GM19372 (cell line): ENCODE data around the gene HK1.
A peak's percentile ranks its signal among the peaks of the same experiment; 100 is the strongest.
"Not testable (repeated sequence)": the region's sequence is repeated elsewhere in the genome, so short reads cannot be mapped to it uniquely, and the experiment has no call there.

Experiments used
- ATAC-seq: cut with Tn5 transposase; IDR thresholded peaks from one replicate; pipeline ENCODE4 v1.9.1; 2021; ENCODE audit warnings: mild to moderate bottlenecking, low read depth, moderate library complexity; ENCODE audit not compliant: unreplicated experiment

Gene HK1

DNA sequence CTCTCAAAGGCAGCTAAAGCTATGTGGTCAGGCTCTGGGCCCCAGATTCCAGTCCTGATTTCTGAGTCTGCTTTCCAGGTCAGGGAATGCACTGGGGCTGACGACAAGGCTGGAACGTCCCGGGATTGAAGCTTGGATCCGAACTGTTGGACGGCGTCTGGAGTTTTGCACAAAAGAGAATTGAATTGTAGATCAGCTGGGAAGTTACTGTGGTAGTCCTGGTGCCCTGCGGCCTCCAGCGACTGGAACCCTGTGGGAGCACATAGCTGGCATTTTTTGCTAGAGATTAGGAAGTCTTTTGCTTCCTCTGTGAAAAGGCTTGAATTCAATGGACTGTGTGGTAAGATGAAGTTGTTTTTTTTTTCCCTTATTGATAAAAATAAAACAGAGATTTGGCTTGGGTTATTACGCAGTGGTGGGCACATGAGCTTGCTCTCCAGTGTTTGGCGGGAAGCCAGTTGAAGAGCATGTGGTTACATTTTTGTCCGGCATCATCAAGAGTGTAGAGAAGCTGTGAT is at the start of gene HK1:
Gene HK1, plus strand, starts transcription at position 51 of the 518 bp plus-strand sequence.
- no peak for ATAC-seq

DNA sequence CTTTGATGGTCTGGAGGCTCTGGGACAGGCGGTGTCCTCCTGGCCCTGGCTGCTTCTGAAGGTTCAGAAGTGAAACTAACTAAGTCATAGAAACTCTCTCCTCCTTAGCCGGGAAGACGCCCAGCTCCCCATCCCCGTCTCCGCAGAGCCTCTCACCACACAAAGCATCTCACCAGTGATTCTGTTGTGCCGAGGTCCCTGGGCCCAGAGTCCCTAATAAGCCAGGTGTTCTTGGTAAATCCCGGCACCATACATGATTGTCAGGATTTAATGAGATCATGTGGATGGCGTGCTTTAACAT is 48.7 kb upstream of the HK1 start:
- no peak for ATAC-seq

DNA sequence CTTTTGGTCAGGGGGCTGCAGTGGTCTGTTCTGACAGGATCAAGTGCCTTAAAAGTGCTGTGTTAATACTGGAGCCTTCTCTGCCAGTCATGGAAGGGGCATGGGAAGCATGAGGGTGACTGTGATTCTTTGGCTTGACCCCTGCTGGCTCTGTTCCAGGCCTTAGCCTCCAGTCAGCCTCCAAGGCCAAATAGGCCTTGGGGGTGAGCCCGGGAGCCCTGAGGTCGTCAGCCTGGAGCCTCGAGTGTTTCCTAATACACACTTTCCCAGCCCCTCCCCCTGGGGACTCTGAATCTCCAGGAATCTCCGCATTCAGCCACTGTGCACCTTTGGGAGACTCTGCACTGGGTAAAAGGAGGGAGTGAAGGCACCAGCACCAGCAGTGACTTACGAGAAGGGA is 48.2 kb upstream of the HK1 start:
- no peak for ATAC-seq

DNA sequence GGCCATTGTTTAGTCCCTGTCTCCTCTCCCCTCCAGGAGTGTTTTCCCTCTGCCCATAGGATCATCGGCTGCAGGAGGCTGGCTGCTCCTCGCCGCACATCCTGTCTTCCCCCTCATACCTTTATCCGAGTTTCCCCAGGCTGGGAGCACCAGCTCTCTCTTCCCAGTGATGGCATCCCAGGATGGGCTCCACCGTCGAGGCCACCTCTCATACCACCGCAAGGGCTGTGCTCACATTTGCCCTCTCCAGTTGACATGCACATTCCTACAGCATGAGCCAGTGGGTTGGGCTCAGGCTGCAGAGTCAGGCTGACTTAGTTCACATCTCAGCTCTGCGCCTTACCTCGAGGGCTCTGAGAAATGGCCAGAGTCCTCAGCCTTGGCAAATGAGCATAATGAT is 46.0 kb upstream of the HK1 start:
- ATAC-seq = no peak

DNA sequence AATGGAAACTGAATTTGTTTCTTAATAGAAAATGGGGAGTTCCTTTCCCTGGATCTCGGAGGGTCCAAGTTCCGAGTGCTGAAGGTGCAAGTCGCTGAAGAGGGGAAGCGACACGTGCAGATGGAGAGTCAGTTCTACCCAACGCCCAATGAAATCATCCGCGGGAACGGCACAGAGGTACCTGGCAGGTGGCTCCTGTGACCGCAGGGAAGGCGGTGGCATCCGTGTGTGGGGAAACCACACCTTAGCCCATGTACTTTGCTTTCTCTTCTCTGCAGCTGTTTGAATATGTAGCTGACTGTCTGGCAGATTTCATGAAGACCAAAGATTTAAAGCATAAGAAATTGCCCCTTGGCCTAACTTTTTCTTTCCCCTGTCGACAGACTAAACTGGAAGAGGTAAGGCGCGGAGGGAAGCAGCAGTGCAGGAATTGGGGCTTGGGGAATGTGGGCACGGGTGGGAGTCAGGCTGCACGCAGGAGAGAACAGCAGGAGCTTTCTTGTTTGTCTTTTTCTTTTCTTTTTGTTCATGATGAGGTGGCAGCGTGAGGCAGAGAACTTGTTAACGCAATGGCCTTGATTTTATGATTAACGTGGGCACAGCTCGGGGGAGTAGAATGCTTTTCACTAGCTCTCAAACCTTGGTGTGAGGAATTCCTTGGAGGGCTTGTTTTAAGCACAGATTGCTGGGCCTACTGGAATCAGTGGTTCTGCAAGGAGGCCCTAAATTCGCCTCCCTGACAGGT is 45.4 kb upstream of the HK1 start:
- ATAC-seq = no peak

DNA sequence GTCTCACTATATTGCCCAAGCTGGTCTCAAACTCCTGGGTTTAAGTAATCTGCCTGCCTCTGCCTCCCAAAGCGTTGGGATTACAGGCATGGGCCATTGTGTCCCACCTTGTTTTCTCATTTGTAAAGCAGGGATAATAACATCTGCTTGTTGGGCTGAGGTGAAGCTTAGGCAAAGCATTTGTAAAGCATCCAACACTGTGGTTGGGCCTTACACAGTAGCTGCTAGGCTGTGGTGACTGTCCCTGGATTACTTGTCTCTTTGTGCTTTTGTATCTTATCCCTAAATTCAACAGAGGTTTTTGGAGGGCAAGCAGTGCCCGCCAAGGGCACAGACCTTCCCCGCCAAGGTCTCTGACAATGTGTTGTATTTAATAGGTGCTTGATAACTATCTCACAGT is 43.8 kb upstream of the HK1 start:
- no peak for ATAC-seq

DNA sequence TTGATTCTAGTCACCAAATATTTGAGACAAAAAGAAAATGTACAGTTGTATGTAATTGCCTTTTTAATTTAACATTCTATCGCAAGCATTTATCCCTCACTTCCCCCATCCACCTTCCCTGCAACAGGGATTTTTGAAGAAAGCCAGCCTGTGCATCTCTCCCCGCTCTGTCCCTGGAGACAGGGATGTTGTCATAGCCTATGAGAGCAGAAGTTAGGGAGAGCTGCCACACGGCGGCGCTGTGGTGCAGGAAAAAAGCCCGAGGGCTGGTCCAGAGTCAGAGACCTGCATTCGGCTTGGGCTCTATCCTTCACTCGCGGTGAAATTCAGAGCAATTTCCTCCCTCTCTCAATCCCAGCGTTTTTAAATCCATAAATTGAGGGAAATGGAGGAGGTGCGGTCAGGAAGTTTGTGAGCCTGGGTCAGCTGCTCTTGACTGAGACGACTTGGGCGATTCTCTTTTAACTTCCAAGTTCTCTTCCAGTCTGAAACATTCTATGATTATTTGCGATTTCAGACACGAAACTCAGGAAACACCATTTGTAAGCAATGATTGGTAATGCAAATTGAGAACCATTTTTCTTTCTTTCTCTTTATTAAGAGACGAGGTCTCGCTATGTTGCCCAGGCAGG is 40.7 kb upstream of the HK1 start:
- ATAC-seq = peak; percentile 82

DNA sequence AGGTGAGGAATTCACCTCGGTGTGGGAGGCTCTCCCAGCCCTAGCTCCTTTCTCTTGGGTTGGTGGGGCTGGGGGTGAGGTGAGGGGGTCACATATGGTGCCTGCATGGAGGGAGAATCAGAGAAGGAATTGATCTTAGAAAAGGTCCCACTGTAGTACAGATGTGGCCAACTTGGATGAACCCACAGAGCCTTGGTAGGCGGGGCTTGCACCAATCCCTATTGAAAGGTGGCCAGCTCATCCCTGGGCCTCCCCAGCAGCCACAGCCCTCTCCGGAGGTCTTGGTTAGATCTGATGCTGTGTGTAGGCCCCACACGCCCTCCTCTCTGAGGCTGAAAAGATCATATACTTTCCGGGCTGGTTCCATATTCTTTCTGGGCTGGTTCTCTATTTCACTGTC is 39.2 kb upstream of the HK1 start:
- ATAC-seq = no peak

DNA sequence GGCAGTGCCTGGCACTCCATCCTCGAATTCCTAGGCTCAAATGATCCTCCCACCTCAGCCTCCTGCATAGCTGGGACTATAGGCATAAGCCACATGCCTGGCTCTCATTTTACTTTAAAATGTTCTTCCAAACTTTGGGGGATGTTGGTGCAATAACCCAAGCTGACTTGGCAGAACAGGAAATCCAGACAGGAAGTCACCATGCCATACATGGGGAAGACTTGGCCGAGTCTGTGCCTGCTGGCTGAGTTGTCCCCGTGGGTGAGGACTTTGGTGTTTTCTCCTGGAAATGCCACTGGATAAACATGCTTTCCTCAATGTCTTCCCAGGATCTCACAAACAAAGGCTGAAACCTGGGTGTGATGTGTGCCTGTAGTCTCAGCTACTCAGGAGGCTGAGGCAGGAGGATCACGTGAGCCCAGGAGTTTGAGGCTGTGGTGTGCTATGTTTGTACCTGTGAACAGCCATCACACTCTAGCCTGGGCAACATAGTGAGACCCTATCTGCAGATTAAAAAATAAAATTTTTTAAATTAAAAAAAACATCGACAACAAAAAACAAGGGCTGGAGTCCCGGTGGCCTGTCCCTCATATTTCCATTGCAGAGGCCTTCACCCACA is 38.4 kb upstream of the HK1 start:
- no peak for ATAC-seq

DNA sequence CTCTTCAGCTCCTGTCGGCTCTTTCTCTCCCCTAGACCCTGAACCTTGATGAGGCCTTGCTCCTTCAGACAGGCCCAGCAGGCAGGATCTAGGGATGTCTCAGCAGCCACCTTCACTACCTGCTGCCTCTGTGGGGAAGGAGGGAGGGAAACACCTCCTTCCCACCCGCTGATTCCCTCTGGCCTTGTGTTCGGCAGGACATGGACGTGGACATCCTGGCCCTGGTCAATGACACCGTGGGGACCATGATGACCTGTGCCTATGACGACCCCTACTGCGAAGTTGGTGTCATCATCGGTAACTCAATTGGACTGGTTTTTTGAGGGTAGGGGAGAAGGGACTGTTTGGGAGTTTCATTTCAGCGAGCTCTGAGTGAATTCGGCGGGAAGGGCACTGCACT is 37.8 kb upstream of the HK1 start:
- no peak for ATAC-seq

DNA sequence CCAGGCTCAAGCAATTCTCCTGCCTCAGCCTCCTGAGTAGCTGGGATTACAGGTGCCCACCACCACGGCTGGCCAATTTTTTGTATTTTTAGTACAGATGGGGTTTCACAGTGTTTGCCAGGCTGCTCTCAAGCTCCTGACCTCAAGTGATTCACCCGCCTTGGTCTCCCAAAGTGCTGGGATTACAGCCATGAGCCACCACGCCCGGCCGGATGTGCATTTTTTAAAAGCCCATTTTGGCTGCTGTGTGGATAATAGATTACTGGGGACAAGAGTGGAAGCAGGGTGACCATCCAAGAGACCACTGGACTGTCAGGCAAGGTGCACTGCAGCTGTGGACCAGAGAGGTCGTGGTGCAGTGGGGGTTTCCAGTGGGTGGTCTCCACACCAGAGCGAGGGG is 36.7 kb upstream of the HK1 start:
- ATAC-seq = no peak

DNA sequence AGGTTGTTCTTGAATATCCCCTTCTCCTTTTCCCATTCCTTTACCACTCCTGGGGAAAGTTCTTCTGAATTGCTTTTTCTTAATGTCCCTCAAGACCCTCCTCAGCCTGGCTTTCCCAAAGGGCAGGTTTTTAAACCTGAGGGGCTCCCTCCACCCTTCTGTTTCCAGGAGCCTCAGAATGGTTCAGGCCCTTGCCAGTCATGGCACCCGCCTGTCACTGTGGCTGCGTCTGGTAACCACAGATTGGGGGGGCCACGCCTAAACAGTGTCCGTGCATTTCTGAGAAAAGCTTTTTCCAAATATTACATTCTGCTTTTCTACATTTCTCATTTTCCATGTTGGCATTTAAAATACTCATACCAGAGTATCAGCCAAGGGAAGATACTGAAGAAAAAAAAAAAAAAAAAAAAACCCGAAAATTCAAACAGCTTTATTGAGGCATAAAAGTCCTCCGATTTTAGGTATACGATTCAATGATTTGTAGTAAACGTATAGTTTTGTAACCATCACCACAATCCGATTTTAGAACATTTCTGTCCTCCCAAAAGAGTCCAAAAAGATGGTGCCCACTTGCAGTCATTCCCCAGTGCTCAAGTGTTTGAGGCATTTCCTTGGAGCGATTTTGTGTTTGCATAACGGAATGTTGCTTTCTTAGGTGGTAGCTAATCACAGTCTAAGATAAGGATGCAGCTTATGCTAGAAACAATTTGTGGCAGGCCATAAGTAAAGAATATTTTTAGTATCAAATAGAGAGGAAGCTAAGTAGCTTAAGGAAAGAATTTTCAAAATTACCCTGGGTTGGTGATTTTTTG is 36.0 kb upstream of the HK1 start:
- no peak for ATAC-seq

DNA sequence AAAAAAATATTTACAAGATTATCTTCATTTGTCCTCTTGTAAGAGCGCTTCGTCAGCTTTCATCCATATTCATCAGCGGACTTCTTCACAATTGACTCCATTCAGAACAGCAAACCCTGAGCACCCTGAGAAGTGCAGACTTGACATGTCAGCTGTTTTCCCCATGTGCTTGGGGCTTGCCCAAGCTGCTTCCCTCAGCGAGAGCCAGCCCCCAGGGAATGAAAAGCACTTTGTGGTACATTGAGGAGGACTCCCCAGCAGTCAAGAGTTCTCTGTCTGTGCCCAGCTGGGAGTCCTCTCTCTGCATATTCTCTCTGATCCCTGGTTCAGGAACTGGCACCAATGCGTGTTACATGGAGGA is 35.5 kb upstream of the HK1 start:
- no peak for ATAC-seq

DNA sequence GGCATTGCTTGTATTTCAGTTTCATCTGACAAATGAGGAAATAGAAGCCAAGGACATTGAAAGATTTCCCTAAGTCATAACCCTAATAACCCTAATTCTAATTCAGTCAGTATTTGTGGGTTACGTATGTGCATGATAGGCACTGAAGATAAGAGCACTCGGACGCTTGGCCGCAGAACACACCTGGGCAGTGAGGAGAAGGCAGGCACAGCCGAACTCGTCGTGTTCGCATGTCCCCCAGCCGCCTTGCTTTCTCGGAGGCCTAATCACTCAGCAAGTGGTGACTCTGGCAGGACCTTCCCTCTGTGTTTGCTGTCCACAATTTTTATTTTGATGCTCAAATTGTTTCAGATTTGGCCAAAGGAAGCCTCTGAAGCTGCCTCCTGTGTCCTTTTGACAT is 34.5 kb upstream of the HK1 start:
- ATAC-seq = no peak

DNA sequence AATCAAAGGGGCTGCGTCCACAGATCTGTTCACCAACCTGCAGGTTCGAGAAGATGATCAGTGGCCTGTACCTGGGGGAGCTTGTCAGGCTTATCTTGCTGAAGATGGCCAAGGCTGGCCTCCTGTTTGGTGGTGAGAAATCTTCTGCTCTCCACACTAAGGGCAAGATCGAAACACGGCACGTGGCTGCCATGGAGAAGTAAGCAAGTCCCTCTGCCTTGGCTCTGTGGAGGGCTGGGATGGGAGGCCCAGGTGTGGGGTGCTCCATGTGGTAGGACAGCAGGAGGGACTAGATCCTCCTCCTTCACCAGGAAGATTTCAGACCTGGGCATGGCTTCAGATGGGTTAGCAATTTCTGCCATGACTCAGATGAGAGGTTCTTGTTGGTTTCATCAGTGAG is 32.3 kb upstream of the HK1 start:
- no peak for ATAC-seq

DNA sequence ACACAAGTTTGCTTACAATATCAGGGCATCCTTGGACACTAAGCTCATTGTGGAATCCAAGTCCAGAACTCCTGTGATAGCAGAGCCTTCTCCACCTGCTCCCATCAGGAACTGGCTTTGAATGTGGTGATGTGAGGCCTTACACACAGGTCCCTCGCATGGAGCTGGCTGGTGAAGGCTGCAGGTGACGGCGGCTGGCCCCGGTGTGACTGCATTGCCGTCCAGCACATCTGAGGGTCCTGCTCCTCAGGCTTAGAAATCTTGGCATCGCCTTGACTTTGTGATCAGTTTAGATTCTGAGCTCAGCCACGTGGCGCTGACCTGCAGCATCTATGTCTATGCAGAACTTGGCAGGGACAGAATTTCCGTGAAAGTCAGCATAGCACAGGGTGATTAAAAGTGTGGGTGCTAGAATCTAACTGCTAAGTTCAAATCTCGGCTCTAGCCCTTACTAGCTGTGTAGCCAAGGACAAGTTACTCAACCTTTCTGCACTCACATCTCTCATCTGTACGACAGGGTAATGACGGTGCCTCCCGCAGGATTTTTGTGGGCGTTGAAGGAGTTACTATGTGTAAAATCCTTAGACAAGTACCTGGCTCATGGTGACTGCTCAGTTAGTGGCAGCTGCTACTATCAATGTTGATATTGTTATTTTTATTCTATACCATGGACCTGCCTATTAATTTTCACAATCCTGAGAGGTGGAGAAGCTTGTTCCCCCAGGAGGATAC is 31.5 kb upstream of the HK1 start:
- ATAC-seq = no peak

DNA sequence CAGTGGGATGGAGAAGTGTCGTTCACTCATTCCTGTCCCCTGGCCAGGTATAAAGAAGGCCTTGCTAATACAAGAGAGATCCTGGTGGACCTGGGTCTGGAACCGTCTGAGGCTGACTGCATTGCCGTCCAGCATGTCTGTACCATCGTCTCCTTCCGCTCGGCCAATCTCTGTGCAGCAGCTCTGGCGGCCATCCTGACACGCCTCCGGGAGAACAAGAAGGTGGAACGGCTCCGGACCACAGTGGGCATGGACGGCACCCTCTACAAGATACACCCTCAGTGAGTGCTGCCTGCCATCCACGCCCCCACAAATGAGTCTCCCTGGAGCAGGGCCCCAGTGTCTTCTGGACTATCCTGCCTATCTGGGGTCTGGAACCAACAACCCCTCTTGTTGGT is 31.0 kb upstream of the HK1 start:
- ATAC-seq = no peak

DNA sequence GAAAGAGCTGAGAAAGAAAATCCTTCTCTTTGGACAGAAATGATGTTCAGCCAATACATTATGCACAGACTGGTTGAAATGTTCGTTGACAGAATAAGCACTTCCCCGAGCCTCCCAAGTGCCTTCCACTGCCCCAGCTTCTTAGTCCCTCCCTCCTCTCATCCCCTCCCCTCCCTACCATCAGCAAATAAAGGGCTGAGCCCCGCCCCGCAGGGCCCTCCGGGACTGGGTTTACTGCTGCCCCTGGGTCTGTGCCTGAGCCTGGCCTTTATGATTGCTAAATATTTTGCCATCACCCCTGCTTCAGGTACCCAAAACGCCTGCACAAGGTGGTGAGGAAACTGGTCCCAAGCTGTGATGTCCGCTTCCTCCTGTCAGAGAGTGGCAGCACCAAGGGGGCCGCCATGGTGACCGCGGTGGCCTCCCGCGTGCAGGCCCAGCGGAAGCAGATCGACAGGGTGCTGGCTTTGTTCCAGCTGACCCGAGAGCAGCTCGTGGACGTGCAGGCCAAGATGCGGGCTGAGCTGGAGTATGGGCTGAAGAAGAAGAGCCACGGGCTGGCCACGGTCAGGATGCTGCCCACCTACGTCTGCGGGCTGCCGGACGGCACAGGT is 30.1 kb upstream of the HK1 start:
- ATAC-seq = no peak

DNA sequence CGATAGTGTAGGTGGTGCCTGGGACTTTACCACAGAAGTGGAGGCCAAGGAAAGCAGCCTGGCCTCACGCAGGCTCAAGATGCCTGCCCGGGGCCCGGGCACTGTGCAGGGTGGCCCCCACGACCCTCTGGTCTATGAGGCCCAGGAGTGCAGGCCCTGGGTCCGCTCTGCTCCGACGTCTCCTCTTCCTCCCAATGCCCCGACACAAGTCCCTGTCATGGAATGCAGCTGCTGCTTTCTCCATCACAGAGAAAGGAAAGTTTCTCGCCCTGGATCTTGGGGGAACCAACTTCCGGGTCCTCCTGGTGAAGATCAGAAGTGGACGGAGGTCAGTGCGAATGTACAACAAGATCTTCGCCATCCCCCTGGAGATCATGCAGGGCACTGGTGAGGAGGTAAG is 28.3 kb upstream of the HK1 start:
- ATAC-seq = no peak

DNA sequence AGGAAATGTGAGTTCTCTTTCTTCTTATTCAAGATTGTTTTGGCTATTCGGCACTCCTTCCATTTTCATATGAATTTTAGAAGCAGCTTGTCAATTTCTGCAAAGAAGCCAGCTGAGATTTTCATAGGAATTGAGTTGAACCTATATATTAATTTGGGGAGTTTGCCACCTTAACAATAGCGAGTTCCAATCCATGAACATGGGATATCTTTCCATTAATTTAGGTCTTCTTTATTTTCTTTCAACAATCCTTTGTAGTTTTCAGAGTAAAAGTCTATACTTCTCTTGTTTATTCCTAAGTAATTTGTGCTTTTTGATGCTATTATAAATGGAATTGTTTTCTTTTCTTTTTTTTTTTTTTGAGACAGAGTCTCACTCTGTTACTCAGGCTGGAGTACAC is 26.9 kb upstream of the HK1 start:
- ATAC-seq = not testable (repeated sequence)
